T follicular helper cell (primary cell): Measurements from ENCODE around the gene THPO.
"Not testable (repeated sequence)": the region's sequence is repeated elsewhere in the genome, so short reads cannot be mapped to it uniquely, and the experiment has no call there.

Source experiments
- DNase-seq: peaks from one replicate; pipeline ENCODE4 v3.0.0-alpha.2; 2020; ENCODE audit warnings: low read depth

The THPO gene

GRCh38 chr3:184349563-184350470 is 28.2 kb downstream of the THPO start:
- no peak for DNase-seq

GRCh38 chr3:184348057-184348382 is 30.0 kb downstream of the THPO start:
- DNase-seq, result no peak

DNA sequence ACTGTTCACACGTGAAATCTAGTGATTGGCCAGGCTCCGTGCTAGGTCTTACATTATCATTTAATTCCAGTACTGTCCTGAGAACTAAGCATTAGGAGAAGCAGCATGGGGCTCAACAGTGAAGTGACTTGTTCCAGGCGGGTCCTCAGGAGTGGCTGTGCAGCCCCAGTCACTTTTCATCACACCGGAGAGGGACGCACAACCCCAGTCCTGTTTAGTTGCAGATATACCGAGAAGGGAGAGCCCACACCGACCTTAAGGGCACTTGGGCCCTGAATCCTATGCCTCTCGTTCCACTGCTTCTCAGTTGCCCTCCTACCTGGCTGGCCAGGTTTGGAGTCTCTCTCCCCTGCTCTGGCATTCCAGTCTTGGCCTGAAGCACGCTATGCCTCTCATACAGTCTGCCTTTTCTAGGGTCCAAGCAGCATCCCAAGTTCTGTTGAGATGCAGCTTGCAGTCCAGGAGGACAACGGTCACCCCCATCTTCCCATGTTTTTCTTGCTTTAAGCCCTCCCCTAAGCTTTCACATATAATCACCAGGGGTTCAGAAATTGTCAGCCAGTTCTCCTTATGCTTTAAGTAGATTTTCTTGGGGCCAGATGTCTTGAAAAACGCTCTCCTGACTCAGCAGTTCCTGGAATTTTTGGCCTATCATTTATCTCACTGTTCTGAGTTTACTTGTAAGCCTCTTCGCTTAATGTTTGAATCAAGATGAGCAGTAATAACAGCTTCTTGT is 30.5 kb downstream of the THPO start:
- DNase-seq, result no peak

- DNase-seq, result no peak
Observed at GRCh38 chr3:184346480-184347190, 31.4 kb downstream of the THPO start.

- DNase-seq, result no peak
Observed at GRCh38 chr3:184345317-184346144, 32.5 kb downstream of the THPO start.

DNA sequence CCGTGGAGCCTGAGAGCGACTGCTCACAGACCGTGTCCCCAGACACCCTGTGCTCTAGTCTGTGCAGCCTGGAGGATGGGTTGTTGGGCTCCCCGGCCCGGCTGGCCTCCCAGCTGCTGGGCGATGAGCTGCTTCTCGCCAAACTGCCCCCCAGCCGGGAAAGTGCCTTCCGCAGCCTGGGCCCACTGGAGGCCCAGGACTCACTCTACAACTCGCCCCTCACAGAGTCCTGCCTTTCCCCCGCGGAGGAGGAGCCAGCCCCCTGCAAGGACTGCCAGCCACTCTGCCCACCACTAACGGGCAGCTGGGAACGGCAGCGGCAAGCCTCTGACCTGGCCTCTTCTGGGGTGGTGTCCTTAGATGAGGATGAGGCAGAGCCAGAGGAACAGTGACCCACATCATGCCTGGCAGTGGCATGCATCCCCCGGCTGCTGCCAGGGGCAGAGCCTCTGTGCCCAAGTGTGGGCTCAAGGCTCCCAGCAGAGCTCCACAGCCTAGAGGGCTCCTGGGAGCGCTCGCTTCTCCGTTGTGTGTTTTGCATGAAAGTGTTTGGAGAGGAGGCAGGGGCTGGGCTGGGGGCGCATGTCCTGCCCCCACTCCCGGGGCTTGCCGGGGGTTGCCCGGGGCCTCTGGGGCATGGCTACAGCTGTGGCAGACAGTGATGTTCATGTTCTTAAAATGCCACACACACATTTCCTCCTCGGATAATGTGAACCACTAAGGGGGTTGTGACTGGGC is 33.3 kb downstream of the THPO start:
- DNase-seq, result no peak

DNA sequence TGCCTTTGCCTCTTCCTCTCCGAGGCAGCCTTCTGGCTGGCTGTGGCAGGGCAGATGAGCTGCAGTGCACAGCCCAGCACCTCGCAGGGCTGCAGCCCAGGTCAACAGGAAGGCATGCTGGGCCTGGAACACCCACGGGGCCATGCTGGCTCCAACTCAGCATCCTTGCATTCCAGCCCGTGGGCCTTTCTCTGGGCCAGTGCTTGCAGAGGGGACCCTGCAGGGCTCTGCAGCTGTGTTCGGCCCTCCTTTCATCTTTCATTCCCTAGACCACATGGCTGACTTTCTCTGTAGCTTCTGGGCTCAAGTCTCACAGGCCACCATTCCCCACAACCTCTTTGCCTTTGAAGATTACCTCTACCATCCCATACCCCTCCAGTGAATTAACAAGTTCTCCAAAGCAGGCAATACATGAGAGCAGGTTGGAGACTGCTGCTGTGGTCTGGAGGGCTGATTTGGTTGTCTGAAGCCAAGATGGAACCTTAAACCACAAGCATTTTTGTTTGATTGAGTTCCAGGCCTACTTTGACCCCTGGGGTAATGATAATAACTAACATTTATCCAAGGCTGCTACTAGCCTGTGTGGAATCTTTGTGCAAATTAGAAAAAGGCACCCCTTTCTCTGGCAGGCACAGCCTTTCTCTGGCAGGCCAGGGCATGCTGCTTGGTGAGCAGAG is 34.7 kb downstream of the THPO start:
- DNase-seq, result no peak

DNA sequence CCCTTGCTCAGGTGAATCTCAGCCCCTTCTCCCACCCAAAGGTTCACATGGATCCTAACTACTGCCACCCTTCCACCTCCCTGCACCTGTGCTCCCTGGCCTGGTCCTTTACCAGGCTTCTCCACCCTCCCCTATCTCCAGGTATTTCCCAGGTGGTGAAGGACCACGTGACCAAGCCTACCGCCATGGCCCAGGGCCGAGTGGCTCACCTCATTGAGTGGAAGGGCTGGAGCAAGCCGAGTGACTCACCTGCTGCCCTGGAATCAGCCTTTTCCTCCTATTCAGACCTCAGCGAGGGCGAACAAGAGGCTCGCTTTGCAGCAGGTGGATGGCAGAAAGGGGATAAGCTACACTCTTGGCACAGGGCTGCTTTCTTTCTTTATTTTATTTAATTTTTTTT is 36.1 kb downstream of the THPO start:
- DNase-seq, result no peak

GRCh38 chr3:184339451-184340135 is 38.4 kb downstream of the THPO start:
- DNase-seq, result not testable (repeated sequence)

DNA sequence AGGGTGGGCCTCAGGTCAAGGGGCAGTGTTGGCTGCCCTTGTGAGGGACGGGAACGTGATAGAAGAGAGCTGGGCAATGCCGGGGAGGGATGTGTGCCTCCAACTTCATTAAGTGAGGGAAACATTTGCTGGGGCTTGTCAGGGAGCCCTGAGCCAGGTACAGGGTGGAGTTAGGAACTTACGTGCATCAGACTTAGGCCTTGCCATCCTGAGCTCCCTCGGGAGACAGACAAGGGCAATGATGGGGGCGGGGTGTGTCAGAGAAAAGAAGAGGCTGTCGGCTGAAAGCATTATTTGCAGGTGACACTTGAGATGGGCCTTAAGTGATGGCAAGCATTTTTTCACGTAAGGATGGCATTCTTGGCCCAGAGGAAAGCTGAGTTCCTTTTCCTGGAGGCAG is 39.0 kb downstream of the THPO start:
- DNase-seq, result no peak

DNA sequence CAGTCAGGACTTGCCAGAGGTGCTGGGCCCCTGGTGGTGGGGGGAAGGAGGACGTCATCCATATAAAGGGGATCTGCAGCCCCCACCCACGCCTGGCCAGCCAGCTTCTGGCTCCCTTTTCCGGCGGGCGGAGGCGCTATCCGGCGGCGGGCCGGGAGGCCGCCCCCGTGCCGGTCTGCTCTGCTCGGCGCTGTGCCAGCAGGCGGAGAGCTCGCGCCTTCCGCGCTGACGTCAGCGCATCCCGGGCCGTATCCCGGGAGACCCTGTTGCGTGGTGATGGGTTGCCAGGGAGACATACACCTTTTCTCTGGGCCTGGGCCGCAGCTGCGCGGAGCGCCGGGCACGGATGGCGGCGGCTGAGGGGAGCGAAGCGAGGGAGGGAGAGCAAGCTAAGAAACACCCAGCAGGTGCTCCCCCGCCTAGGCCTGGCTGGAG is 39.5 kb downstream of the THPO start:
- DNase-seq, result peak; percentile 16

- no peak for DNase-seq
Observed at GRCh38 chr3:184337981-184338380, 40.0 kb downstream of the THPO start.

GRCh38 chr3:184337399-184337714 is 40.6 kb downstream of the THPO start, which contains the start of gene FAM131A:
Gene FAM131A (plus strand): TSS chr3:184337600. CDS start chr3:184337631, 31 bp downstream.
- DNase-seq, result no peak

GRCh38 chr3:184336547-184337398 is 41.2 kb downstream of the THPO start:
- no peak for DNase-seq

GRCh38 chr3:184335661-184336546 is 42.1 kb downstream of the THPO start:
- DNase-seq, result peak; percentile 80

DNA sequence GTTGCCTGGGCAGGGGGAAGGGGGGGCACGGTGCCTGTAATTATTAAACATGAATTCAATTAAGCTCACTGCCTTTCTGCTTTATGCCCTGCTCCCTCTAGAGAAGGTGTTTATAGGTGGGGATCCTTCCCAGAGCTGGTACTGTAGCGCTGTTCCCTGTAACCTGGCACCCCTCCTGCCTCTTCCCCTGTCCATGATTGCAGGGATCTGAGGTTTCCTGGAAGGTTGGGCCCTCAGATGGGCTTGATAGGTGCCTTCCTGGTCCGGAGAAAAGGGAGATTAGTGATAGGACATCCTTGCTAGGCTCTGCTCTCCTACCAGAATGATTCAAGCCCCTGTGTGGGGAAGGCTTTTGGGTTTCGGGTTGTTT is 42.7 kb downstream of the THPO start:
- DNase-seq, result no peak

- peak; percentile 28 for DNase-seq
Observed at GRCh38 chr3:184334470-184335158, 43.4 kb downstream of the THPO start.
